ENCODE results near the gene SLC25A18. TPM values are rescaled to one million over a fixed set of nuclear protein-coding genes. Genes with fewer than 3 reads are reported as not detected.

Gene SLC25A18
- total RNA-seq, 2 experiments from 2014 or later = not detected

- no peaks in the 10 kb centered on the region for H3K9me3 ChIP-seq (ENCODE audit: control insufficient read depth in 1 of 2, insufficient read depth in 1 of 2, low read length in 2 of 2)
- ATAC-seq (ENCODE audit: poor library complexity) = no peak
- Mint-ChIP-seq H3K36me3 (ENCODE audit: low read depth) (no peaks in the 10 kb centered on the region), H3K4me3 (no peak overlapping the region), H3K4me1 (ENCODE audit: low read depth) (no peaks in the 10 kb centered on the region), H3K27ac (no peak overlapping the region), H3K27me3 (no peaks in the 10 kb centered on the region), H3K9me3 (no peaks in the 10 kb centered on the region)
- no peaks in the 10 kb centered on the region for H3K36me3 ChIP-seq (ENCODE audit: insufficient read depth, low read length)
- intact Hi-C loops (cut with DNase I, micrococcal nuclease) = no loop called here
- DNase-seq = no peak
- TF ChIP-seq CTCF (IDR thresholded peaks at IDR 0.05) = no peak
- no peaks in the 10 kb centered on the region for H3K4me1 ChIP-seq (ENCODE audit: insufficient read depth, low read length)
- H3K27me3 ChIP-seq (ENCODE audit: control insufficient read depth in 1 of 2, insufficient read depth in 2 of 2, low read length in 2 of 2) = no peaks in the 10 kb centered on the region
- H3K4me3 ChIP-seq (ENCODE audit: low read length) = no peak overlapping the region
- H3K27ac ChIP-seq (ENCODE audit: low read depth in 1 of 2, low read length in 2 of 2) = no peak overlapping the region
- ChIA-PET CTCF (no interaction called here), POLR2A (no interaction called here)
These were observed 14.9 kb downstream of the SLC25A18 start for GRCh38 chr22:17578136-17578754.

- Mint-ChIP-seq H3K27ac (no peak overlapping the region), H3K4me3 (no peak overlapping the region), H3K4me1 (ENCODE audit: low read depth) (no peaks in the 10 kb centered on the region), H3K9me3 (no peaks in the 10 kb centered on the region), H3K27me3 (no peaks in the 10 kb centered on the region), H3K36me3 (ENCODE audit: low read depth) (no peaks in the 10 kb centered on the region)
- intact Hi-C loops (cut with DNase I, micrococcal nuclease) = no loop called here
- POLR2A ChIA-PET = no interaction called here
- no peaks in the 10 kb centered on the region for H3K27me3 ChIP-seq (ENCODE audit: control insufficient read depth in 1 of 2, insufficient read depth in 2 of 2, low read length in 2 of 2)
- H3K36me3 ChIP-seq (ENCODE audit: insufficient read depth, low read length) = no peaks in the 10 kb centered on the region
- CTCF ChIA-PET = no interaction called here
- H3K27ac ChIP-seq (ENCODE audit: low read depth in 1 of 2, low read length in 2 of 2) = no peak overlapping the region
- H3K4me1 ChIP-seq (ENCODE audit: insufficient read depth, low read length) = no peaks in the 10 kb centered on the region
- no peak for DNase-seq
- no peak for ATAC-seq (ENCODE audit: poor library complexity)
- TF ChIP-seq CTCF (IDR thresholded peaks at IDR 0.05) = no peak
- no peak overlapping the region for H3K4me3 ChIP-seq (ENCODE audit: low read length)
- no peaks in the 10 kb centered on the region for H3K9me3 ChIP-seq (ENCODE audit: control insufficient read depth in 1 of 2, insufficient read depth in 1 of 2, low read length in 2 of 2)
These were observed 16.3 kb downstream of the SLC25A18 start for GRCh38 chr22:17579535-17579981.

GRCh38 chr22:17580441-17581031 lies 17.2 kb downstream of the SLC25A18 start:
- intact Hi-C loops (cut with DNase I, micrococcal nuclease) = no loop called here
- Mint-ChIP-seq H3K9me3 (no peaks in the 10 kb centered on the region), H3K36me3 (ENCODE audit: low read depth) (no peaks in the 10 kb centered on the region), H3K4me3 (no peak overlapping the region), H3K27me3 (no peaks in the 10 kb centered on the region), H3K27ac (no peak overlapping the region), H3K4me1 (ENCODE audit: low read depth) (no peaks in the 10 kb centered on the region)
- DNase-seq (no peak), ATAC-seq (ENCODE audit: poor library complexity) (no peak)
- no peaks in the 10 kb centered on the region for H3K36me3 ChIP-seq (ENCODE audit: insufficient read depth, low read length)
- H3K4me3 ChIP-seq (ENCODE audit: low read length) = no peak overlapping the region
- H3K27ac ChIP-seq (ENCODE audit: low read depth in 1 of 2, low read length in 2 of 2) = no peak overlapping the region
- POLR2A ChIA-PET = no interaction called here
- CTCF ChIA-PET = no interaction called here
- H3K27me3 ChIP-seq (ENCODE audit: control insufficient read depth in 1 of 2, insufficient read depth in 2 of 2, low read length in 2 of 2) = no peaks in the 10 kb centered on the region
- no peaks in the 10 kb centered on the region for H3K9me3 ChIP-seq (ENCODE audit: control insufficient read depth in 1 of 2, insufficient read depth in 1 of 2, low read length in 2 of 2)
- H3K4me1 ChIP-seq (ENCODE audit: insufficient read depth, low read length) = no peaks in the 10 kb centered on the region
- TF ChIP-seq CTCF (IDR thresholded peaks at IDR 0.05) = no peak
